H9 (cell line): ENCODE data around the gene FNIP2. TPM values are rescaled to one million over a fixed set of nuclear protein-coding genes. Genes with fewer than 3 reads are reported as not detected.

Experiments used
- DNase-seq: peaks from one replicate; pipeline ENCODE4 v3.0.0-alpha.2; 2017
- H2AFZ ChIP-seq: one replicate; pipeline ENCODE4 v1.6.1; 2013; ENCODE audit warnings: mild to moderate bottlenecking, low read length, control low read depth, moderate library complexity
- H2AK5ac ChIP-seq: 2 replicates; pipeline ENCODE4 v1.6.1; 2013; ENCODE audit warnings: low read length, control low read depth, mixed read lengths; ENCODE audit not compliant: insufficient read length
- H2BK120ac ChIP-seq: one replicate; pipeline ENCODE4 v1.6.1; 2013; ENCODE audit warnings: low read depth, mild to moderate bottlenecking, low read length, control low read depth, inconsistent platforms; ENCODE audit not compliant: poor library complexity, severe bottlenecking
- H2BK12ac ChIP-seq: 2 replicates; pipeline ENCODE4 v1.6.1; 2013; ENCODE audit warnings: low read length, control low read depth, mixed read lengths, low read depth; ENCODE audit not compliant: insufficient read length
- H2BK15ac ChIP-seq: 2 replicates; pipeline ENCODE4 v1.6.1; 2013; ENCODE audit warnings: low read depth, low read length, control low read depth
- H2BK20ac ChIP-seq: one replicate; pipeline ENCODE4 v1.6.1; 2013; ENCODE audit warnings: low read depth, mild to moderate bottlenecking, low read length, control low read depth, inconsistent platforms; ENCODE audit not compliant: poor library complexity, severe bottlenecking
- H2BK5ac ChIP-seq: 2 replicates; pipeline ENCODE4 v1.6.1; 2013; ENCODE audit warnings: low read length, control low read depth, mixed read lengths; ENCODE audit not compliant: insufficient read length
- H3K14ac ChIP-seq: 2 replicates; pipeline ENCODE4 v1.6.1; 2013; ENCODE audit warnings: low read length, control low read depth; ENCODE audit not compliant: insufficient read depth
- H3K18ac ChIP-seq: 2 replicates; pipeline ENCODE4 v1.6.1; 2013; ENCODE audit warnings: low read depth, mild to moderate bottlenecking, mixed read lengths, low read length, control low read depth; ENCODE audit not compliant: insufficient read length
- H3K23ac ChIP-seq: 2 replicates; pipeline ENCODE4 v1.6.1; 2013; ENCODE audit warnings: low read length, control low read depth, mixed read lengths, low read depth; ENCODE audit not compliant: insufficient read length
- H3K23me2 ChIP-seq: 2 replicates; pipeline ENCODE4 v1.6.1; 2013; ENCODE audit warnings: low read depth, mild to moderate bottlenecking, mixed read lengths, low read length, control low read depth; ENCODE audit not compliant: insufficient read length, poor library complexity, severe bottlenecking
- H3K27ac ChIP-seq: 2 replicates; pipeline ENCODE4 v1.5.1; 2013; ENCODE audit warnings: low read length, control low read depth, mixed read lengths, low read depth; ENCODE audit not compliant: insufficient read length
- H3K27me3 ChIP-seq: 2 replicates; pipeline ENCODE4 v1.6.1; 2013; ENCODE audit warnings: low read length, control low read depth, inconsistent platforms; ENCODE audit not compliant: insufficient read depth
- H3K4ac ChIP-seq: 2 replicates; pipeline ENCODE4 v1.6.1; 2013; ENCODE audit warnings: low read depth, mild to moderate bottlenecking, control low read depth, inconsistent platforms, low read length, moderate library complexity
- H3K4me1 ChIP-seq: 2 replicates; pipeline ENCODE4 v1.6.1; 2013; ENCODE audit warnings: low read length, control low read depth, inconsistent platforms; ENCODE audit not compliant: insufficient read depth
- H3K4me2 ChIP-seq: 2 replicates; pipeline ENCODE4 v1.6.1; 2013; ENCODE audit warnings: low read length, control low read depth, mixed read lengths; ENCODE audit not compliant: insufficient read length, insufficient read depth
- H3K56ac ChIP-seq: 2 replicates; pipeline ENCODE4 v1.6.1; 2013; ENCODE audit warnings: low read depth, mild to moderate bottlenecking, mixed read lengths, low read length, control low read depth; ENCODE audit not compliant: insufficient read length
- H3K79me1 ChIP-seq: 2 replicates; pipeline ENCODE4 v1.6.1; 2013; ENCODE audit warnings: low read depth, mild to moderate bottlenecking, moderate library complexity, low read length, control low read depth, inconsistent platforms; ENCODE audit not compliant: insufficient read depth, poor library complexity, severe bottlenecking
- H3K79me2 ChIP-seq: 2 replicates; pipeline ENCODE4 v1.6.1; 2013; ENCODE audit warnings: low read length, control low read depth, inconsistent platforms; ENCODE audit not compliant: insufficient read depth
- H3K9ac ChIP-seq: 2 replicates; pipeline ENCODE4 v1.6.1; 2013; ENCODE audit warnings: low read length, control low read depth, mixed read lengths; ENCODE audit not compliant: insufficient read length; ENCODE audit errors: extremely low read depth
- H3K9me3 ChIP-seq: one replicate; pipeline ENCODE4 v1.6.1; 2013; ENCODE audit warnings: low read depth, low read length, inconsistent platforms; ENCODE audit not compliant: control insufficient read depth
- H3T11ph ChIP-seq: one replicate; pipeline ENCODE4 v1.6.1; 2013; ENCODE audit warnings: mild to moderate bottlenecking, low read length, control low read depth, inconsistent platforms
- H4K20me1 ChIP-seq: one replicate; pipeline ENCODE4 v1.6.1; 2013; ENCODE audit not compliant: control insufficient read depth, insufficient read length, insufficient read depth
- H4K5ac ChIP-seq: 2 replicates; pipeline ENCODE4 v1.6.1; 2013; ENCODE audit warnings: low read depth, mild to moderate bottlenecking, mixed read lengths, low read length, control low read depth; ENCODE audit not compliant: insufficient read length
- H4K8ac ChIP-seq: replicated peaks from 2 replicates; pipeline ENCODE4 v1.6.1; 2013; ENCODE audit warnings: low read length, control low read depth, mixed read lengths, low read depth; ENCODE audit not compliant: insufficient read length
- H4K91ac ChIP-seq: 2 replicates; pipeline ENCODE4 v1.6.1; 2013; ENCODE audit warnings: low read depth, mild to moderate bottlenecking, moderate library complexity, mixed read lengths, low read length, control low read depth; ENCODE audit not compliant: insufficient read length
- H3K27ac Mint-ChIP-seq, 3 experiments: 2 replicates in 2 of 3; 3 replicates in 1 of 3; pipeline ENCODE4 v1.8.0; 2020 to 2021; ENCODE audit warnings: mixed read lengths in 3 of 3, mild to moderate bottlenecking in 1 of 3, moderate library complexity in 1 of 3
- H3K27me3 Mint-ChIP-seq: 2 replicates; pipeline ENCODE4 v1.8.0; 2021; ENCODE audit warnings: low read depth, mild to moderate bottlenecking, moderate library complexity, mixed read lengths
- H3K36me3 Mint-ChIP-seq, 3 experiments: 2 replicates in 2 of 3; 3 replicates in 1 of 3; pipeline ENCODE4 v1.8.0; 2020 to 2021; ENCODE audit warnings: low read depth in 3 of 3, mixed read lengths in 3 of 3; ENCODE audit not compliant: insufficient read depth in 1 of 3
- H3K4me1 Mint-ChIP-seq, 2 experiments: 2 replicates each; pipeline ENCODE4 v1.8.0; 2020; ENCODE audit warnings: mixed read lengths in 2 of 2
- H3K4me3 Mint-ChIP-seq, 2 experiments: 2 replicates in 1 of 2; 3 replicates in 1 of 2; pipeline ENCODE4 v1.8.0; 2020 to 2021; ENCODE audit warnings: mild to moderate bottlenecking in 2 of 2, mixed read lengths in 2 of 2, moderate library complexity in 1 of 2
- H3K9me3 Mint-ChIP-seq, 2 experiments: 2 replicates in 1 of 2; 3 replicates in 1 of 2; pipeline ENCODE4 v1.8.0; 2020; ENCODE audit warnings: mild to moderate bottlenecking in 2 of 2, mixed read lengths in 2 of 2, moderate library complexity in 1 of 2
- CTCF ChIP-seq: fragments of 200-600 bp; sonication (generic); conservative IDR thresholded peaks from 3 replicates; pipeline ENCODE4 v1.8.0; 2021; ENCODE audit warnings: antibody characterized with exemption, mild to moderate bottlenecking
- WGBS: extraction: QIAGEN DNeasy Blood & Tissue Kit; methylation state at CpG from one replicate; pipeline ENCODE4 v1.1.7; 2013; ENCODE audit warnings: missing lambda C conversion rate, low lambda C conversion rate, mixed read lengths; ENCODE audit not compliant: insufficient read length; ENCODE audit errors: extremely low coverage; 5-methylcytosine and 5-hydroxymethylcytosine counted together
- total RNA-seq: library from RNA; stranded (reverse); gene quantifications from 2 replicates; pipeline ENCODE4 v1.2.1, GENCODE V29; 2021

FNIP2 gene
- total RNA-seq, 1 experiment from 2014 or later, result 9.6 TPM

GRCh38 chr4:158760866-158761265 lies 8.0 kb upstream of the FNIP2 start:
- Histone ChIP-seq H2BK20ac (no peak overlapping the region), H3K14ac (no peak overlapping the region), H2BK15ac (no peak overlapping the region), H3K9me3 (no peaks in the 10 kb centered on the region), H3K79me1 (no peaks in the 10 kb centered on the region), H2AFZ (no peak overlapping the region), H2BK12ac (no peak overlapping the region), H3K4me1 (no peaks in the 10 kb centered on the region), H4K20me1 (no peaks in the 10 kb centered on the region), H3K23me2 (no peaks in the 10 kb centered on the region), H3K27ac (no peak overlapping the region), H3K4ac (no peak overlapping the region), H3K79me2 (no peaks in the 10 kb centered on the region), H4K5ac (no peak overlapping the region), H2BK120ac (no peak overlapping the region), H4K91ac (no peak overlapping the region), H3K56ac (no peak overlapping the region), H3K4me2 (no peak overlapping the region), H3T11ph (no peak overlapping the region), H4K8ac (no peak overlapping the region), H3K18ac (no peak overlapping the region), H2BK5ac (no peak overlapping the region), H2AK5ac (no peak overlapping the region), H3K9ac (no peak overlapping the region), H3K27me3 (no peaks in the 10 kb centered on the region), H3K23ac (no peak overlapping the region)
- no peak for TF ChIP-seq CTCF
- Mint-ChIP-seq H3K4me1 (no peaks in the 10 kb centered on the region), H3K4me3 (no peak overlapping the region), H3K27ac (no peak overlapping the region; a peak in 1 of 7 replicates), H3K27me3 (no peaks in the 10 kb centered on the region; the same call in 1 of the 2 replicates), H3K36me3 (peaks cover 3 to 19% (median 7%) of the 10 kb centered on the region in 3 experiments; a peak in 3 of 7 replicates), H3K9me3 (peaks cover 19 to 23% of the 10 kb centered on the region in 2 experiments)
- DNase-seq, result no peak
- no CpG with 5 or more reads among the region's 4 CpGs for WGBS
